GM10266 (cell line): ENCODE measurements around the gene PARM1.

ENCODE experiments used
- DNase-seq: peaks from one replicate; pipeline ENCODE4 v3.0.0; 2012; ENCODE audit errors: extremely low spot score
- CTCF ChIP-seq: IDR thresholded peaks from 2 replicates; pipeline ENCODE4 v1.5.1; 2012; ENCODE audit warnings: mild to moderate bottlenecking, low read depth; ENCODE audit not compliant: control insufficient read depth, insufficient read depth; ENCODE audit errors: missing control alignments

The PARM1 gene

GRCh38 chr4:74968456-74969164 is 35.7 kb downstream of the PARM1 start:
- no peak for TF ChIP-seq CTCF
- DNase-seq = peak; percentile 21

GRCh38 chr4:74969507-74970474 is 36.9 kb downstream of the PARM1 start:
- no peak for TF ChIP-seq CTCF
- DNase-seq = no peak

GRCh38 chr4:74970577-74970976 is 37.7 kb downstream of the PARM1 start:
- no peak for DNase-seq
- no peak for TF ChIP-seq CTCF

DNA sequence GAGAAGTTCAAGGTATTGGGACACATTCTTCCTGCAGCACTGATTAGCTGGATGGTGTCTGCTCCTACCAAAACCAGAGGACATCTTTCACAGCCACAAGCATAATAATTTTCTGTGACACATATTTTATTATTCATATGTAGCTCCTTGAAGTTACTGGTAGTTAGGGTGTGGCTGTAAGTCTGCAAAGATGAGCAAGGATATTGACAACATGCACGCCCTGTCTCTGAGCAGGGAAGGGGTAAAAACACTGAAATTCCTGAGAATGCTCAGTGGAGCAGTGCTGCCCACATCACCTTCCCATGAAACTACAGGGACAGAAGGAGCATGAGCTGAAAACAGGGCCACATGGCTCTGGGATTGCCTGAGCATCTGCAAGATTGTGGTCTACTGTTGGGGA is 38.9 kb downstream of the PARM1 start:
- no peak for TF ChIP-seq CTCF

GRCh38 chr4:74975082-74975481 is 42.2 kb downstream of the PARM1 start:
- no peak for TF ChIP-seq CTCF
- no peak for DNase-seq

More for the DNA sequence above, 38.9 kb downstream of the PARM1 start:
- DNase-seq = no peak

DNA sequence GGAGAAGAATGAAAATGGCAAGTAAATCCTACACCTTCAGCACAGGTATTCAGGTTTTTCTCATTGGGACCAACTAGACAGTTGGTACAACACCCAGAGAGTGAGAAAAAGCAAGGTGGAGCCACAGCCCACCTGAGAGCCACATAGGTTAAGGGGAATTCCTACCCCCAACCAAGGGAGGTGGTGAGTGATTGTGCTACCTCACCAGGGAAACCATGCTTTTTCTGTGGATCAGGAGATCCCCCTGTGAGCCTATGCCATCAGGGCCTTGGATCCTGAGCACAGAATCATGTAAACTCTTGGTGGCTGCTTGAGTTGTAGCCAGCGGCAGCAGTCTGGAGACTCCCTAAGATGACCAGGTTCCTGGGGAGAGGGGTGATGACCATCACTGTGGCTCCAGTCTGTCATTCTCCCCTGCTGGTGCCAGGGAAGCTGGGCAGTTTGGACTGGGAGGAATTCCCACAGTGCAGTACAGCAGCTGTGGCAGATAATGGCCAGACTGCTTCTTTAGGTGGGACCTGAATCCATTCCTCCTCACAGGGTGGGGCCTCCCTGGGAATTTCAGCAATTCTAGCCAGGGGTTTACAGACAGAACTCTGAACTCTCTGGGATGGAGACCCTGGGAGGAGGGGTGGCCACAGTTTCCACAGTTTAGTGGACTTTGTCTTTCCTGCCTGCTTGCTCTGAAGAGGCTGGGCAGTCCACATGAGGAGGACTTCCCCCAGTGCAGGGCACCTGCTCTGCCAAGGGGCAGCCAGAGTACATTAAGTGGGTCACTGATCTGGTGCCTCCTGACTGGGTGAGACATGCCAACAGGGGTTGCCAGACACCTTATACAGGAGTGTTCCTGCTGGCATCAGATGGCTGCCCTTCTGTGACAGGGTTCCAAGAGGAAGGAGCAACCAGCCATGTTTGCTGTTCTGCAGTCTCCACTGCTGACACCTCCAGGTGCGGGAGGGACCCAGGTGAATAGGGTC is 43.2 kb downstream of the PARM1 start:
- no peak for TF ChIP-seq CTCF
- no peak for DNase-seq
